ENCODE results near the gene PDE3B.
"Not testable (repeated sequence)": the region's sequence is repeated elsewhere in the genome, so short reads cannot be mapped to it uniquely, and the experiment has no call there.

The PDE3B gene

GRCh38 chr11:14722496-14722895 lies 78.9 kb downstream of the PDE3B start:
- H3K27me3 Mint-ChIP-seq (ENCODE audit: low read depth), result no peaks in the 10 kb centered on the region
- no peak overlapping the region for H3K4me3 Mint-ChIP-seq
- H3K4me1 Mint-ChIP-seq, result no peaks in the 10 kb centered on the region
- no peak overlapping the region for H3K27ac Mint-ChIP-seq
- no peaks in the 10 kb centered on the region for H3K9me3 Mint-ChIP-seq
- no peak for TF ChIP-seq CTCF (IDR thresholded peaks at IDR 0.05; ENCODE audit: unreplicated experiment in 3 of 3)
- no peaks in the 10 kb centered on the region for H3K36me3 Mint-ChIP-seq (ENCODE audit: low read depth)

- H3K4me3 Mint-ChIP-seq, result no peak overlapping the region
- H3K27me3 Mint-ChIP-seq (ENCODE audit: low read depth), result no peaks in the 10 kb centered on the region
- H3K27ac Mint-ChIP-seq, result no peak overlapping the region
- H3K9me3 Mint-ChIP-seq, result no peaks in the 10 kb centered on the region
- no peak for TF ChIP-seq CTCF (IDR thresholded peaks at IDR 0.05; ENCODE audit: unreplicated experiment in 3 of 3)
- no peaks in the 10 kb centered on the region for H3K36me3 Mint-ChIP-seq (ENCODE audit: low read depth)
- H3K4me1 Mint-ChIP-seq, result no peaks in the 10 kb centered on the region
Measured at GRCh38 chr11:14725150-14725549, 81.5 kb downstream of the PDE3B start.

- H3K27me3 Mint-ChIP-seq (ENCODE audit: low read depth), result no peaks in the 10 kb centered on the region
- TF ChIP-seq CTCF (IDR thresholded peaks at IDR 0.05; ENCODE audit: unreplicated experiment in 3 of 3), result no peak
- no peaks in the 10 kb centered on the region for H3K4me1 Mint-ChIP-seq
- H3K27ac Mint-ChIP-seq, result no peak overlapping the region
- H3K36me3 Mint-ChIP-seq (ENCODE audit: low read depth), result no peaks in the 10 kb centered on the region
- no peak overlapping the region for H3K4me3 Mint-ChIP-seq
- no peaks in the 10 kb centered on the region for H3K9me3 Mint-ChIP-seq
Measured at GRCh38 chr11:14727215-14727614, 83.6 kb downstream of the PDE3B start.

GRCh38 chr11:14727746-14728145 lies 84.1 kb downstream of the PDE3B start:
- H3K9me3 Mint-ChIP-seq, result no peaks in the 10 kb centered on the region
- H3K27me3 Mint-ChIP-seq (ENCODE audit: low read depth), result no peaks in the 10 kb centered on the region
- H3K4me3 Mint-ChIP-seq, result no peak overlapping the region
- TF ChIP-seq CTCF (IDR thresholded peaks at IDR 0.05; ENCODE audit: unreplicated experiment in 3 of 3), result no peak
- H3K27ac Mint-ChIP-seq, result no peak overlapping the region
- no peaks in the 10 kb centered on the region for H3K36me3 Mint-ChIP-seq (ENCODE audit: low read depth)
- no peaks in the 10 kb centered on the region for H3K4me1 Mint-ChIP-seq

- H3K4me1 Mint-ChIP-seq; H3K4me3 Mint-ChIP-seq; H3K27me3 Mint-ChIP-seq (ENCODE audit: low read depth); H3K27ac Mint-ChIP-seq; H3K36me3 Mint-ChIP-seq (ENCODE audit: low read depth): not testable (repeated sequence)
- H3K9me3 Mint-ChIP-seq, result peaks cover 29% of the 10 kb centered on the region
Measured at GRCh38 chr11:14740539-14740938, 96.9 kb downstream of the PDE3B start.

GRCh38 chr11:14741195-14741594 lies 97.6 kb downstream of the PDE3B start:
- H3K36me3 Mint-ChIP-seq (ENCODE audit: low read depth), result peaks cover 3% of the 10 kb centered on the region
- TF ChIP-seq CTCF (IDR thresholded peaks at IDR 0.05; ENCODE audit: unreplicated experiment in 3 of 3), result no peak
- H3K27ac Mint-ChIP-seq, result no peak overlapping the region
- peaks cover 29% of the 10 kb centered on the region for H3K9me3 Mint-ChIP-seq
- H3K4me3 Mint-ChIP-seq, result no peak overlapping the region
- no peaks in the 10 kb centered on the region for H3K27me3 Mint-ChIP-seq (ENCODE audit: low read depth)
- H3K4me1 Mint-ChIP-seq, result no peaks in the 10 kb centered on the region
